HG03039 (cell line): ENCODE data around the gene DENND6B.

Source experiments
- ATAC-seq: cut with Tn5 transposase; IDR thresholded peaks from one replicate; pipeline ENCODE4 v1.9.1; 2021; ENCODE audit warnings: mild to moderate bottlenecking, moderate library complexity; ENCODE audit not compliant: unreplicated experiment

The DENND6B gene

GRCh38 chr22:50316114-50317065, 10.4 kb downstream of the DENND6B start:
- ATAC-seq, result no peak

- no peak for ATAC-seq
These were observed 11.3 kb downstream of the DENND6B start for GRCh38 chr22:50315289-50316113.

GRCh38 chr22:50314455-50315288, 12.1 kb downstream of the DENND6B start:
- no peak for ATAC-seq

GRCh38 chr22:50314081-50314454, 12.7 kb downstream of the DENND6B start:
- ATAC-seq, result no peak

- ATAC-seq, result no peak
These were observed 13.2 kb downstream of the DENND6B start for GRCh38 chr22:50313600-50313999.

- no peak for ATAC-seq
These were observed 13.8 kb downstream of the DENND6B start for GRCh38 chr22:50313021-50313420.

- no peak for ATAC-seq
These were observed 14.4 kb downstream of the DENND6B start for GRCh38 chr22:50312371-50312770.

GRCh38 chr22:50311606-50312351, 15.0 kb downstream of the DENND6B start:
- no peak for ATAC-seq

GRCh38 chr22:50310949-50311444, 15.8 kb downstream of the DENND6B start:
- ATAC-seq, result no peak

- ATAC-seq, result no peak
These were observed 16.6 kb downstream of the DENND6B start for GRCh38 chr22:50310031-50310722.

- no peak for ATAC-seq
These were observed 17.2 kb downstream of the DENND6B start for GRCh38 chr22:50309601-50309991.

GRCh38 chr22:50308986-50309600, 17.7 kb downstream of the DENND6B start:
- ATAC-seq, result no peak

GRCh38 chr22:50308597-50308935, 18.2 kb downstream of the DENND6B start:
- no peak for ATAC-seq

- no peak for ATAC-seq
These were observed 18.8 kb downstream of the DENND6B start for GRCh38 chr22:50307890-50308596.

- no peak for ATAC-seq
These were observed 19.8 kb downstream of the DENND6B start, which contains the start of gene PLXNB2 for GRCh38 chr22:50306753-50307749. PLXNB2 (minus strand) TSS chr22:50307646; CDS start chr22:50290584, 17,062 bp downstream.

GRCh38 chr22:50305923-50306566, 20.8 kb downstream of the DENND6B start:
- ATAC-seq, result no peak
